ENCODE measurements around the gene FAAP20. TPM values are rescaled to one million over a fixed set of nuclear protein-coding genes. Genes with fewer than 3 reads are reported as not detected.

Gene FAAP20, protein sequence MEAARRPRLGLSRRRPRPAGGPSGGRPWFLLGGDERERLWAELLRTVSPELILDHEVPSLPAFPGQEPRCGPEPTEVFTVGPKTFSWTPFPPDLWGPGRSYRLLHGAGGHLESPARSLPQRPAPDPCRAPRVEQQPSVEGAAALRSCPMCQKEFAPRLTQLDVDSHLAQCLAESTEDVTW
- total RNA-seq = 49.2 and 52.7 TPM in 2 replicates

DNA sequence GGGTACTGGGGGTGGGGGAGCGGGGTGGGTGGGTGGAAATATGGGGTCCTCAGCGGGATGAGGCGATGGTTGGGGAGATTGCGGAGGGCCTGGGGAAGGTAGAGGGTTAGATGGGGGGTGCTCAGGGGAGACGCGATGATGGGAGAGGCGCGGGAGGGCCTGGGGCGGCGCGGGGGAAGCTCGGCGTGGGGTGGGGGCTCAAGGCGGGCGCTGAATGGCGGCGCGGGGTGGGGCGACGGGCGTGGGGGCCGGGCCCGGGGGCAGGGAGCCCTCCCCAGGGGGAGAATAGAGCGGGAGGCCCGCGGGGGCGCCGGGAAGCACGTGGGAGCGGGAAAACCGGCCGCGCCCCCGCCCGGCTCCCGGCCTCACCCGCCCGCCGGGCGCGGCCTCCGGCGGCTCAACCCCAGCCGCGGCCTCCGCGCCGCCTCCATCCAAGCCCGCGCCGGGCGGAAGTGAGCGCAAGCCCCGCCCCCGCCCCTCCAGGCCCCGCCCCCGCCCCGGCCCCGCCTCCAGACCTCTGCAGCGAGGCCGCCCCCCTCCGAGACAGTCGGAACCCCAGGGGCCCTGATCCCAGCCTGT lies at the start of gene FAAP20:
FAAP20 (minus strand) TSS at position 454 of the 579 bp plus-strand sequence; CDS start at position 431, 23 bp downstream.
- intact Hi-C loops (cut with micrococcal nuclease) = loop anchor here (2.0 to 10.0 kb wide), 2 partner anchors 110 to 352 kb away; no protein-coding TSS in a partner anchor

DNA sequence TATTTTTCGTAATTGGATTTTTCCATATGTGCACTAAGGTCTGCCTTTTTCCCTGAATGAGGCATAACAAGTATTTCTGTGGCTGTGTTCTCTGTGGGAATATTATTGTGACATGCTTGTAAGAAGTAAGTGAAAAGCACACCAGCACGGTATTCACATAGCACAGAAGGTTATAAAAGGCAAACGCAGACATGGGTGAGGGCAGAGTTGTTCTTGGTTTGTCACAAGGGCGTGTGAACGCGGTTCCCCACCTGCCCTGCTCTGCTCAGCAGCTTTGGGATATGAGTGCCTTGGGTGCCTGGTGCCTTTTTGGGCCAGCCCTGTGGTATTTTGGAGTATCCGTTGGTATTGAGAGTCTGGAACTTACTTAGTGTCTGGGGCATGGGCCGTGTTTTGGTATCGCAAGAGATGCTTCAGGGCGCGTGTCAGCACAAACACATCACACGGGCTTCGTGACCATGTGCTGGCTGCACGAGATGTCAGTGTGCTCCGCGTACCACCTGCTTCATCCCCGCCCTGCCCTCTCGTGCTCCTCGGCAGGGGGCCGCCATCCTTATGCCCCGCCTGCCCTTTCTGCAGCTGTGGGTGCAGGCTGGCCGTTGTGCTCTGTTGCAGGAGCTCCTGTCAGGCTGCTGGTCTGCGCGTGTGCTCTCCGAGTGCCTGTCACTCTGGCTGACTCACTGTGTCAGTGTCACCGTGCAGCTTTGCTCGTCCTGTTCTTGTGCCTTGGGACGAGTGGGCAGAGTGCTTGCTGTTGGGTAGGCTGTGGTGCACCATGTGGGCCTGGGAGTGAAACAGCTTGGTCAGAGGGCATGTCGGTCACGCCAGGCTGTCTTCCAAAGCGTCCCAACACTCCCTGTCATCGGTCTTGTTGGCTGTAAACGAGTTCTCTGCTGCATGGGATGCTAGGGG lies 48.5 kb upstream of the FAAP20 start:
- intact Hi-C loops (cut with micrococcal nuclease) = no loop called here

DNA sequence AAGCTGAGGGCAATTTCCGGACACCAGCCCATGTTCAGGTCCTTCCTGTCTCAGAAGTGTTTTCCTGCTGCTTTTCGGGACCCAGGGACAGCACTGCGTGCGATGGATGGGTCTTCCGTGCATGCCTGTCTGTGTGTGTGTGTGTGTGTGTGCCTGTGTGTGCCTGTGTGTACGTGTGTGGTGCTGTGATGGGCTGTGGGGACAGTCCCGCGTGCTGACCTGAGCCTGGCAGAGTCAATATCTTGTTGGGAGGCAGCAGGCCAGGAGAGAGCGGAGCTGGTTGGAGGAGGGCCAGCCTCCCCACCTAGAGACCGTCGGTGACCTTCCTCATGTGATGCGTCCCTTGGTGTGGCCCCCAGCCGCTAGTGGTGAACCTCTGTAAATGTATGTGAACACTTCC lies 47.2 kb upstream of the FAAP20 start:
- intact Hi-C loops (cut with micrococcal nuclease) = no loop called here

DNA sequence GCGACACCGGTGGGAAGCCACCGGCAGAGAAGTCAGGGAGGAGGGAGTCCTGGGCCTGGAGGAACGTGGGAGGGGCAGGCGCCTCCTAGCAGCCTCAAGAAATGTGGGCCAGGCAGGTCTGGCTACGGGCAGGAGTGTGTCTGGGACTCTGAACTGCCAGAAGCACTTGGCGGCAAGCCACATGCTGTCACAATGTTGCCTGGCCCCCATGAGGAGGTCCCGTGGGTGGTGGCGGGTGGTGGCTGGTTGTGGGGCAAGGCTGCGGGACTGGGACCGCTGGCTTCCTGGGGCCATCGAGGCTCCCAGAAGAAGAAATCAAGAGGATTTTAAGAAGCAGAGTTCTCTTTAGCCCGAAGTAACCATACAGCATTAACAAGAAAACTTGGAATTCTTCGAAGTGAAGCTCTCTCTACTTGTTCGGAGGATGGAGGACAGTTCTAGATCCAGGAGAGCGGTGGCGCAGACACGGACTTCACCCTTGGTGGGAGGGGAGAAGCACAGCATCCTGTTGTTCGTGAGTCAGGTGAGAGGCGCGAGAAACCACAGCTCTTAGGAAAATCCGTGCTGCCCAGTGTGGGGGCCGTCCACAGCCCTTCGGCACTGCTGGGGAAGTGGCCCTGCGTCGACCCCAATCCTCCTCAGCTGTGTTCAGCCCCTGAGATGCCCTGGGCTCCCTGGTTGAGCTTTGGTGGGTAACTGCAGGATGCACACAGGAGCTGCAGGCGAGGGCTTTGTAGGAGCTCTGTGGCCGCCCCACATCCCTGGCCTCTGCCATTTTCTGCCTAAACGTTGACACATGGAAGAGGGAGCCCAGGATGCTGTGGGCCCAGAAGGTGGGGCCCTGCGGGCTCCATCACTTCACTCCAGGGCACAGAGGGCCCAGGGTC lies 45.9 kb upstream of the FAAP20 start:
- intact Hi-C loops (cut with micrococcal nuclease) = no loop called here

DNA sequence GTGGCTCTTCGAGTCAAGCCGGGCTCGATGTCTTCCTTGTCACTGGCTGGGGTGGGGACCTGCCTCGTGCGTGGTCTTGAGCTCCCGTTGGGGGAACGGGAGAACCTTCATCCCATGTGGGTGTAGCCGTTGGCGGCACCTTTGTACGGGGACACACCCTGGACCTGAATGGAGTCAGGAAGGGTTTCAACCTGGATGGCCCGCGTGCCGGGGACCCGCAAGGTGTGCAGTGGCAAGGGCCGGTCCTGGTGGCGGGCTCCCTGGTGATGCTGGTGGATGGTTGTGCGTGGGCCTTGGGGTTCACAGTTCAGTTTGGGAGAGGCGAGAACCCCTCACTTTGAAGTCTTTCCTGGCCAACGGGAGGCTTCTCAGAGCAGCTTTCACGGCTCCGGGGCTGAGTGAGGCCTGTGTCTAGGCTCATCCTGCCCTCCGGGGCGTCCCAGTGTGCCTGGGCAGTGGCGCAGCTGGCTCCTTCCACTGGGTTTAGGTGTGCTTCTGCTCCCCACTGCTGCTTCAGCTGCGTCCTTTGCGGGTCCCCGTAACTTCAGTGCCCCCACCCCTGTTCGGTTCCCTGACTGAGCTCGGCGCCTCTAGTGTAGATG lies 44.9 kb upstream of the FAAP20 start:
- intact Hi-C loops (cut with micrococcal nuclease) = no loop called here

DNA sequence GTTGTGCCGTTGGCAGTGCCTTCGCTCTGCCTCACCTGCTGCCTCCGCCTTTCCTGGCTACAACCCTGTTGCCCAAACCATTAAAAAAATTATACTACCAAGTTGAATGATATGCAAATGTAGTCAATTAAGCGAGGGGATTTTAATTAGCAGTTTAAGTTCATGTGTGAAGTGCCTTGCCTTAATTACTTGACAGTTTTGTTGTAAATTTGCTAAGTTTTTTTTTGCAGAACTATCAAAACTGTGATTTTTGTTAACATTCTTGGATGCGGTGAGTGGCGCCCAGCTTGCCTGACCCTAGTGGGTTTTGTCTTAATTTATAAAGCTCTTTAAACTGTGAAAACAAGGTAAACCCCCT lies 44.4 kb upstream of the FAAP20 start:
- intact Hi-C loops (cut with micrococcal nuclease) = no loop called here

DNA sequence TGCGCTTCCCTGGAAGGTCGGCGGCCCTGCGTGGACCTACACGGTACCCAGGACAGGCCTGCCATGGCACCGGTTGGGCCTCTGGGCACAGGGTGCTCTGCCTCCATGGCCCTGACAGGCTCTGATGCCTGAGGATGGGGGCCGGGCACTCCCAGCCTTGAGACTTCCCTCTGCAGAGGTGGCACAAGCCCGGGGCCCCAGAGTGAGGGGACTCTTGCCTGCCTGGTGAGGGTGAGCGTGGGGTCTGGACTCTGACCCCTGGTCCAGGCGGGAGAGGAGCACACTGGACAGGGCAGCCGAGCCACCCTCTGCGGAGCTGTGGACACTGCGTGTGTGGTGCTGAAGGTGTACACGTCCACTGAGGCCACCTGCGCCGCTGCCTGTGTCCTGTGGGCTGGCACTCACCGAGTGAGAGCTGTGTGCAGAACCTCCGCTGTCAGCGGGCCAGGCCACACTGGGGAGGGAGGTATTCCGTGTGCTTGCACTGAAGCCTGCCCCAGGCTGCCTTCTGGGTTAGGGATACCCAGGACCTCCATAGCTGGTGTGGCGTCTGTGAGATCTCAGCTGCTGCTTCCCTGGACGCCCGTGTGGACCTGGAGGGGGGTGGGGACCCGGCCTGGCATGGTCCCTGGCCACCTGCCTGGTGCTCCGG lies 43.9 kb upstream of the FAAP20 start:
- intact Hi-C loops (cut with micrococcal nuclease) = no loop called here

DNA sequence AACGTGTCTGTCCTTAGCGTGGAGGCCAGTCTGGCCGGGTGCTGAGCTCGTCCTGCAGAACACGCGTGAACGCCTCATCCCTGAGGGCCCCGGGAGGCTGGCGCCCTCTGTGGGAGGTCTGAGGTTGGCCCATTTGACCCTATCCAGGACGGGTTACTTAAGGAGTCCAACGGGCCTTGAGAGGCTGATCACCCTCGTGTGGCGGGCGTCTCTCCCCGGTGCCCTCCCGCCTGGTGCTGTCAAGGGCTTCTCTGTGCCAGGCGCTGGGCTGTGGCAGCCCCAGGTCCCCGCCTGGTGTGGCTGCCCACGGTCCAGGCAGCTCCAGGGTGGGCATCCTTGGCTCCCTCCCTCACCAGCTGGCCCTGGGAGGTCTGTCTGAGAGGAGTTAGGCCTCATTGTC lies 43.2 kb upstream of the FAAP20 start:
- intact Hi-C loops (cut with micrococcal nuclease) = no loop called here

DNA sequence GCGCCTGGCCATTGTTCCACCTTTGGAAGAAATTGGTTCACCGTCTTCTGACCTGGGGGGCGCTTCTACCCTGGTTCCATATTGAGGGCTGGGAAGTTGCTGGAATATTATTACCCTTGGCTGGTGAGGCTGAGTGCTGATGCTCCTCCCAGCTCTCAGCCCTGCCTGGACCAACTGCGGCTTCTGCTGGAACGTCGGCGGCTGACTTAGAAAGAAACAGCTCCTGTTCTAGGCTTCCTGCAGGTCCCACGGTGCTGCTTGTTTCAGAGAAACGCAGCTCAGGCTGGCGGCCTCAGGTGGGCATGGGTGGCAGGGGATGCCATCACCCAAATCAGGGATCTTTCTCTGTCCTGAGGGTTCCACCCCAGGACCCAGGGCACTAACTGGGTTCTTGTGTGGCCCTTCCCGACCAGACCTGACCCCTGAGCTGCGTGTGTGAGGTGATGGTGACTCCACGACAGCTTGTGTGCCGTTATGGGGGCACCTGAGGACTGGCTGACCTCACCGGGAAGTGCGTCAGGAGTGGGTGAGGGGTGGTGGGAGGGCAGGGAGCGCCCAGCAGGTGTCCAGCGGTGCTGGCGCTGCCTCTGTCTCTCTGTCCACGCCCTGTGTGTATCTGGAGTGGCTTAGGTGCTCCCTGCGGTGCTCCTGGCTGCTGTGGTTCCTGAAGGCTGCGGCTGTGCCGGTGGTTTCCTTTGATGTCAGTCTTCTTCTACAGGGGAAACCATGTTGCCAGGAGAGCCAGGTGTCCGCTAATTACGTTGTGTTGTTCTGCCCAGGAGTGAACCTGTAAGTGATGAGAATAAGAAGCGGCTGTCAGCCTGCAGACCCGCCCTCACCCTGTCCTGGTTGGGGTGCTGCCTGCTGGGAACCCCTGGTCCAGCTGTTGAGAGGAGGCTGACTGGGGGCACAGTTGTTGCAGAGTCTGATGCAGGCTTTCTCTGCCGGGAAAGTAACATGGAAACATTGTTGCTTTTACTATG lies 42.4 kb upstream of the FAAP20 start:
- intact Hi-C loops (cut with micrococcal nuclease) = no loop called here

DNA sequence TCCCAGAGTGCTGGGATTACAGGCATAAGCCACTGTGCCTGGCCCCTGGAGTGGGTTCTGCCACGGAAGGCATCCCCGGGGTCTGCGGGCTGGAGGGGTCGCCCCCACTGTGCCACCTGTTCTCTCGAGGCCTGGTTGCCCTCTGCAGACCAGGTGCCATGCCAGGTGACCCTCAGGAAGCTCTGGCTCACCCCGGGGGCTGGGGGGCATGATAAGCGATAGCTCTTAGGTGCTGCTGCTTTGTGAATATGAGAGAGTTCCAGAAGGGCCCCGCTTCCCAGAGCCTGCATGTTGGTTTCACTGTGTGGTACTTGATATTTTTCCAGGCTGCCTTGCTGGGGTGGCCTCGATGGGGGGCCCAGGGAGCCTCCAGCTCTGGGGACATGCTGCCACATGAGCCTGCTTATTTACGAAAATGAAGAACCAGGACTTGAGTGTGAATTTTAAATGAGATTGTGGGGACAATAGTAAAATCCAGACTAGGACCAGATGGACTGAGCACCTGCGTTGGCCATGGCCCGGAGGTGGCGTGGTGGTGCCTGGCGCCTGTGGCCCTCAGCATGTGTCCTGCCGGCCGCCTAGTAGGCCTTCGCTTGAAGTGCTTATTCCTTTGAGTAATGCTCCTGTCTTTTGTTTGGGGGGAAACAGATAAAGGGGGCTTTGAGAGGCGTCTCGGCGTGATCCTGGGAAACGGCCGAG lies 40.9 kb upstream of the FAAP20 start:
- intact Hi-C loops (cut with micrococcal nuclease) = loop anchor here (2.0 kb wide), 2 partner anchors 55 to 65 kb away; no protein-coding TSS in a partner anchor

DNA sequence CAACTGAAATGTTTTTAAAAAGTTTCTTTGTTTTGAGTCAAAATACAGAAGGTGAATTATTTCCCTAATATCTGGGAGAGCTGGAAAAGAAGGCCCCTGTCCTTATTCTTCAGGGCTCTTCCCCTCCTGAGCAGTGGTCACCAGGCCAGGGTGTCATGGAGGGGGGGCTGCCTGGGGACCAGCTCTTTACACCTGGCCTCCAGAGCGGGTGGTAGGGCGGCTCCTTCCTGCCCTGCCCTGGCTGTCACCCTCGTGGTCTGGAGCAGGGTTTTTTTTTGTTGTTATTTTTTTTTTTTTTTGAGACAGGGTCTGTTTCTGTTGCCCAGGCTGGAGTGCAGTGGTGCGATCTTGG lies 40.2 kb upstream of the FAAP20 start:
- intact Hi-C loops (cut with micrococcal nuclease) = loop anchor here (2.0 kb wide), 2 partner anchors 56 to 66 kb away; no protein-coding TSS in a partner anchor

DNA sequence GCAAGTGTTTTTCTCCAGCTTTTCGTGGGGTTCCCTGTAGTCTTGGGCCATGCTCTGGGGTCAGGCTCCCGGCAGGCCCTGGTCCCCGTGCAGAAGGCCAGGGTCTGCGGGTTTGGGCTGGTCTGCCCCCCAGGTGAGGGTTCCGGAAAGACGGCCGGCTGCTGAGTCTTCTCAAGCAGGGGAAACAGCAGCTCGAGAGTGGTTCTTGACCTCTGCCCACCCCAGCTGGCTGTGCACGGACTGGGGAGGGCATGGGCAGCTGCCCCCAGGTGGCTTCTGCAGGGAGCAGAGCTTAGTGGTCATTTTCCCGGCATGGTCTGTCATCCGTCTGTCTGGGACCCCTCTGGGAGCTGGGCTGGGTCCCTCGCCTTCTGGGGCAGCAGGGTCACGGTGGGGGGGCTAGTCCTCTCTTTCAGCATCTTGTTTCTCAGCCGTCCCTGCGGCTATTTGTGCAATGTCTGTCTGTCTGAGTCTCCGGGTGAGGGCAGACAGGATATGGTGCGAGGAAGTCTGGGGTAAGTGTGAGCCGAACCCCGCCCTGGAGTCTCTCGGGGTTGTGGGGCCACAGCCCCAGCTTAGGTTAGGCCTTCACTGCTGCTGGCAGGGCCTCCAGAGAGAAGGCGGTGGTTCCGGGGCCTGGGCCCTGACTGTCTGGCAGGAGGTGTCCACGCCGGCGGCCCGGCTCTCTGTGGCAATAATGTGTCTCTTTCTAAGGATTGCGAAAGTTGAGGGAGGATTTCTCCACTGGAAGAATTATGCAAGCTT lies 39.6 kb upstream of the FAAP20 start:
- intact Hi-C loops (cut with micrococcal nuclease) = loop anchor here (2.0 kb wide), 2 partner anchors 57 to 67 kb away; no protein-coding TSS in a partner anchor

DNA sequence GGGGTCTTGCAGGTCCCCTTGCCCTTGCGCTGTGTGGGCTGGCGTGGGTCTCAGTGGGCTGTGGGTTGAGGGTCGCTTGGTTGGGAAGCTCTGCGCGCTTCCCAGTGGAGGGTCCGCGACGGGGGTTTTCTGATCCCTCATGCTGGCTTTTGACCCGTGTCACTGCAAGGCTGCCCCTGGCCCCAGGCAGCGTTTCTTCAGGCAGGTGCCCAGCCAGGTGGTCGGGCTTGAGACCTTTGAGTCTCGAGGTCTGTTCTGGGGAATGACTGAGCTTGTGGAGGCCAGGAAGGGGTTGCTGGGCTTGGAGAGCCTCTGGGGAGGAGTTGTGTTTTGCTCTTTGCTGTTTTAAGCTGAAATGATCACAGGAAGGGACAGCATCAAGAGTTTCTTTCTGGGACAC lies 38.9 kb upstream of the FAAP20 start:
- intact Hi-C loops (cut with micrococcal nuclease) = no loop called here

DNA sequence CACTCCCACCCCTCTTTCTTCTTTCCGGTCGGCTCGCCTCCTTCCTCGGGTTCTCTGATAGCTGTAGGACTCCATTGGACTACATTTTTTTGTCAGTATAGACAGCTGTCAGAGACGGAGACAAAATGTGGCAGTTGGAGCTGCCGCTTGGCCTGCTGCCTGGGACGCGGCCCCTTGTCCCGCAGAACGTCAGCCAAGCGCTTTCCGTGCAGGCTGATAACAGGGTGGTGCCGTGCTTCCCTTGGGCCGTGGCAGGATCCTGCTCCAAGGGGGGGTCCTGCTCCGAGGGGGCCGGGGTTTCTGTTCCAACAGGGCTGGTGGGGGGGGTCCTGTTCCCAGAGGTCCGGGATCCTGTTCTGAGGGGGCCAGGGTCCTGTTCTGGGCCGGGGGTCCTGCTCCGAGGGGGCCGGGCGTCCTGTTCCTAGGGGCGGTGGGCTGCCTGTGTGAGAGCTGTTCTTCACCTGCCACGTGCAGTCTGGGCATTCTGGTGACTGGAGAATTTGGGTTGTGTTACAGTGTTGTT lies 38.4 kb upstream of the FAAP20 start:
- intact Hi-C loops (cut with micrococcal nuclease) = loop anchor here (1.0 kb wide), 1 partner anchor 22 kb away; no protein-coding TSS in a partner anchor

DNA sequence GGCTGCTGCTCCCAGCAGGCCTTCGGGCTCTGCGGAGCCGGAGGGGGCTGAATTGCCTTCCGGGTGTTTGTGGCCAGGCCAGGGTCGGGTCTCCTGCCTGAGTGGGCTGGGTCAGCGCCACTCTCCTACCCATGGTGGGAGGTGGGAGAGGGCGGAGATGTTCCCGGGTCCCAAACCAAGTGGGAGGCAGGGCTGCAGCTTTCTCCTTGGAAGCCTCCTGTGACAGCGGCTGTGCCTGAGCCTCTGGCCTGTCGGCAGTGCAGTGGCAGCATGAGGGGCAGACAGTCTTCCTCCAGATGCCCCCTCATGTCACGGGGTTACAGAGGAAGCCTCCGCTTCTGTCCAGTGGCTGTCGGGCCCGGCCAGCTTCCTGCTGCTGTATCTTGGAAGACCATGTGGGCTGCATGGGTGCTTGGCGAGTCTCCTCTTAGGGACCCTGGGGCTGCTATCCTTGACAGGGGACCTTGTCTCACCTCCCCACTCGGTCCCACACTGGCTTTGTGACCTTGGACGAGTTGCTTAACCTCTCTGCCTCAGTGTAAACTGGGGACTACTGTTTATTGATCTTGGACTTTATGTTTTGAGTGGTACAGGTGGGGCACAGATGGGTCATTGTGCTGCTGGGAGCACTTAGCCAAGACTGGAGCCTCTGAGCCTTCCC lies 37.8 kb upstream of the FAAP20 start:
- intact Hi-C loops (cut with micrococcal nuclease) = loop anchor here (1.0 kb wide), 1 partner anchor 23 kb away; no protein-coding TSS in a partner anchor

DNA sequence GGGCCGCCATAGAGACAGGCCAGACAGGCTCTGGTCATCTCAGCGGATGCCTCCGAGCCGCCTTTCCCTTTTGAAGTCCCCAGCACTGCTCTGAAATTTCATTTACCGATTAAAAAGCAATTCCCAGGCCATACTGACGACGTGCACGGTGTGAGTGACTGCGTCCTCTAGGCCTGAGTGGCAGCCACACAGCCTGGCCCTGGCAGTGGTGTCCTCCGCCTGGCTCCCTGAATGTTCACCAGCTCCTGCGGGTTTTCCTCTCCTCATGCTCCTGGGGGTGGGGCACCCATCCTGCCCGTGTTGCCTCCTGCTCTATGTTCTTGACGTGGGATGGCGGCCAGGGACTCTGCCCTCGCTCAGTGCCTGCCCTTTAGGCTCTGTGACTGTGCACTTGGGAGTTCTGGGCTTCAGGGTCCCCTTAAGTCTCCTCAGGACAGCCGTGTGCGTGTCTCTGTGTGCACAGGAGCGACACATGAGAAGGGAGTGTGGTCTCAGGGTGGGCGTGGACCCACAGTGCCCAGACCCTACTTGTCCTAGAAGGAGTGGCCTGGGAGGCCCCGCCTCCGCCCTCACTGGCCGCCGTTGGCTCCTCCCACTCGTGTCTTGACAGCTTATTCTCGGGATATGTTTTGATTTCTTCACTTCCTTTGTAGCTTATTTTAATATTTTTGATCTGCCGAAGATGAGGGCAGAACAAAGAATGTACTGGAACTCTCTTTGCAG lies 37.1 kb upstream of the FAAP20 start:
- intact Hi-C loops (cut with micrococcal nuclease) = loop anchor here (1.0 to 2.0 kb wide), 2 partner anchors 24 to 27 kb away; no protein-coding TSS in a partner anchor
